Measurements from ENCODE around the gene VWA3B.

DNA sequence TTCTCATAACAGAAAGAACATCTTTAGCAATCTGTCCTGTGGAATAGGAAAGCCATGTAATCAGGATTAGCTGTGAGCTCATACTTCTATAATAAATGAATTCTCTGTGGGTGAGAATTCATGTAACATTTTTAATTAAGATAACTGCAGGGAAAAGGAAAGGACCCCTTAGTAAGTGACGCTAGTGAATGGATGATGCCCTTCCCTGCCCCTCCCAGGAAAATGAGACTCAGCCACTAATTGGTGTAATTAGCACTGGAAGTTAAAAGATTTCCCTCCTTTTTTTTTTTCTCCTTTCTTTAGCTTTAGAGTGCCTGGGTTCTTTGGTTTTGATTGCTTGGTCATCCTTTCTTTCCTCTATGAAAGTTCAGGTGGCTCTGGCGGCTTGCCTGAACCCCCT is 90.3 kb downstream of the VWA3B start:
- TF ChIP-seq, protein P1, sequence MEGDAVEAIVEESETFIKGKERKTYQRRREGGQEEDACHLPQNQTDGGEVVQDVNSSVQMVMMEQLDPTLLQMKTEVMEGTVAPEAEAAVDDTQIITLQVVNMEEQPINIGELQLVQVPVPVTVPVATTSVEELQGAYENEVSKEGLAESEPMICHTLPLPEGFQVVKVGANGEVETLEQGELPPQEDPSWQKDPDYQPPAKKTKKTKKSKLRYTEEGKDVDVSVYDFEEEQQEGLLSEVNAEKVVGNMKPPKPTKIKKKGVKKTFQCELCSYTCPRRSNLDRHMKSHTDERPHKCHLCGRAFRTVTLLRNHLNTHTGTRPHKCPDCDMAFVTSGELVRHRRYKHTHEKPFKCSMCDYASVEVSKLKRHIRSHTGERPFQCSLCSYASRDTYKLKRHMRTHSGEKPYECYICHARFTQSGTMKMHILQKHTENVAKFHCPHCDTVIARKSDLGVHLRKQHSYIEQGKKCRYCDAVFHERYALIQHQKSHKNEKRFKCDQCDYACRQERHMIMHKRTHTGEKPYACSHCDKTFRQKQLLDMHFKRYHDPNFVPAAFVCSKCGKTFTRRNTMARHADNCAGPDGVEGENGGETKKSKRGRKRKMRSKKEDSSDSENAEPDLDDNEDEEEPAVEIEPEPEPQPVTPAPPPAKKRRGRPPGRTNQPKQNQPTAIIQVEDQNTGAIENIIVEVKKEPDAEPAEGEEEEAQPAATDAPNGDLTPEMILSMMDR (IDR thresholded peaks at IDR 0.05): no peak
- no peak for TF ChIP-seq ZFX (IDR thresholded peaks at IDR 0.05; ENCODE audit: borderline replicate concordance)
